ENCODE data around the gene CD320.
A peak's percentile ranks its signal among the peaks of the same experiment; 100 is the strongest.
"Not testable (repeated sequence)": the region's sequence is repeated elsewhere in the genome, so short reads cannot be mapped to it uniquely, and the experiment has no call there.

Gene CD320

GRCh38 chr19:8322638-8322997, 14.5 kb upstream of the CD320 start:
- Mint-ChIP-seq H3K4me3 (peak overlapping the region; percentile 96), H3K27ac (no peak overlapping the region), H3K27me3 (ENCODE audit: low read depth) (no peaks in the 10 kb centered on the region), H3K9me3 (no peaks in the 10 kb centered on the region), H3K4me1 (ENCODE audit: low read depth) (peaks cover 20% of the 10 kb centered on the region), H3K36me3 (ENCODE audit: low read depth) (peaks cover 28% of the 10 kb centered on the region)
- DNase-seq (ENCODE audit: low spot score) = no peak

GRCh38 chr19:8321986-8322637, 14.0 kb upstream of the CD320 start:
- peaks cover 28% of the 10 kb centered on the region for H3K36me3 Mint-ChIP-seq (ENCODE audit: low read depth)
- no peaks in the 10 kb centered on the region for H3K9me3 Mint-ChIP-seq
- H3K4me1 Mint-ChIP-seq (ENCODE audit: low read depth) = peaks cover 20% of the 10 kb centered on the region
- H3K27ac Mint-ChIP-seq = peak overlapping the region; percentile 97
- H3K27me3 Mint-ChIP-seq (ENCODE audit: low read depth) = no peaks in the 10 kb centered on the region
- DNase-seq (ENCODE audit: low spot score) = no peak
- peak overlapping the region; percentile 96 for H3K4me3 Mint-ChIP-seq

GRCh38 chr19:8321067-8321985, 13.2 kb upstream of the CD320 start, which contains the start of the genes NDUFA7 and RPS28:
NDUFA7 (minus strand) TSS chr19:8321375; CDS start chr19:8321358, 17 bp downstream.
RPS28 (plus strand) TSS chr19:8321496; CDS start chr19:8321531, 35 bp downstream.
- peak; percentile 93 for DNase-seq (ENCODE audit: low spot score)
- Mint-ChIP-seq H3K36me3 (ENCODE audit: low read depth) (peaks cover 28% of the 10 kb centered on the region), H3K4me3 (peak within 1 kb of the TSS; percentile 96), H3K27ac (peak within 1 kb of the TSS; percentile 97), H3K4me1 (ENCODE audit: low read depth) (peaks cover 20% of the 10 kb centered on the region), H3K9me3 (no peaks in the 10 kb centered on the region), H3K27me3 (ENCODE audit: low read depth) (no peaks in the 10 kb centered on the region)

GRCh38 chr19:8320564-8321066, 12.5 kb upstream of the CD320 start:
- Mint-ChIP-seq H3K36me3 (ENCODE audit: low read depth) (peaks cover 28% of the 10 kb centered on the region), H3K4me3 (peak overlapping the region; percentile 96), H3K27ac (peak overlapping the region; percentile 97), H3K4me1 (ENCODE audit: low read depth) (peaks cover 20% of the 10 kb centered on the region), H3K27me3 (ENCODE audit: low read depth) (no peaks in the 10 kb centered on the region), H3K9me3 (no peaks in the 10 kb centered on the region)
- no peak for DNase-seq (ENCODE audit: low spot score)

GRCh38 chr19:8319807-8320520, 11.8 kb upstream of the CD320 start:
- Mint-ChIP-seq H3K4me1 (ENCODE audit: low read depth) (peaks cover 20% of the 10 kb centered on the region), H3K27me3 (ENCODE audit: low read depth) (no peaks in the 10 kb centered on the region), H3K36me3 (ENCODE audit: low read depth) (peaks cover 28% of the 10 kb centered on the region), H3K9me3 (no peaks in the 10 kb centered on the region), H3K27ac (peak overlapping the region; percentile 97), H3K4me3 (peak overlapping the region; percentile 96)
- no peak for DNase-seq (ENCODE audit: low spot score)

- H3K27me3 Mint-ChIP-seq (ENCODE audit: low read depth); H3K27ac Mint-ChIP-seq; DNase-seq (ENCODE audit: low spot score); H3K9me3 Mint-ChIP-seq; H3K4me3 Mint-ChIP-seq: not testable (repeated sequence)
- peaks cover 28% of the 10 kb centered on the region for H3K36me3 Mint-ChIP-seq (ENCODE audit: low read depth)
- H3K4me1 Mint-ChIP-seq (ENCODE audit: low read depth) = peaks cover 20% of the 10 kb centered on the region
Observed at GRCh38 chr19:8318835-8319234, 10.7 kb upstream of the CD320 start.

- H3K4me1 Mint-ChIP-seq (ENCODE audit: low read depth) = peaks cover 11% of the 10 kb centered on the region
- H3K27ac Mint-ChIP-seq = no peak overlapping the region
- DNase-seq (ENCODE audit: low spot score) = no peak
- no peaks in the 10 kb centered on the region for H3K27me3 Mint-ChIP-seq (ENCODE audit: low read depth)
- no peaks in the 10 kb centered on the region for H3K9me3 Mint-ChIP-seq
- H3K4me3 Mint-ChIP-seq = no peak overlapping the region
- H3K36me3 Mint-ChIP-seq (ENCODE audit: low read depth) = peaks cover 12% of the 10 kb centered on the region
Observed at GRCh38 chr19:8316351-8317125, 8.4 kb upstream of the CD320 start.

GRCh38 chr19:8314981-8315640, 7.0 kb upstream of the CD320 start:
- H3K4me1 Mint-ChIP-seq (ENCODE audit: low read depth); H3K4me3 Mint-ChIP-seq: not testable (repeated sequence)

GRCh38 chr19:8311461-8312260, 3.5 kb upstream of the CD320 start:
- Mint-ChIP-seq H3K27me3 (ENCODE audit: low read depth) (no peaks in the 10 kb centered on the region), H3K9me3 (no peaks in the 10 kb centered on the region), H3K4me1 (ENCODE audit: low read depth) (peaks cover 19% of the 10 kb centered on the region), H3K36me3 (ENCODE audit: low read depth) (peaks cover 11% of the 10 kb centered on the region), H3K27ac (no peak overlapping the region), H3K4me3 (no peak overlapping the region)
- no peak for DNase-seq (ENCODE audit: low spot score)

More at GRCh38 chr19:8314981-8315640, 7.0 kb upstream of the CD320 start:
- not testable (repeated sequence) for H3K27ac Mint-ChIP-seq; H3K27me3 Mint-ChIP-seq (ENCODE audit: low read depth); DNase-seq (ENCODE audit: low spot score); H3K9me3 Mint-ChIP-seq; H3K36me3 Mint-ChIP-seq (ENCODE audit: low read depth)

GRCh38 chr19:8310342-8311055, 2.3 kb upstream of the CD320 start:
- Mint-ChIP-seq H3K27ac (no peak overlapping the region), H3K36me3 (ENCODE audit: low read depth) (peaks cover 11% of the 10 kb centered on the region), H3K27me3 (ENCODE audit: low read depth) (no peaks in the 10 kb centered on the region), H3K4me1 (ENCODE audit: low read depth) (peaks cover 25% of the 10 kb centered on the region), H3K4me3 (no peak overlapping the region), H3K9me3 (no peaks in the 10 kb centered on the region)
- DNase-seq (ENCODE audit: low spot score) = no peak

GRCh38 chr19:8308891-8309291, 733 bp upstream of the CD320 start:
- Mint-ChIP-seq H3K27me3 (ENCODE audit: low read depth) (no peaks in the 10 kb centered on the region), H3K9me3 (no peaks in the 10 kb centered on the region), H3K27ac (peak overlapping the region; percentile 89), H3K36me3 (ENCODE audit: low read depth) (peaks cover 11% of the 10 kb centered on the region), H3K4me3 (peak overlapping the region; percentile 94), H3K4me1 (ENCODE audit: low read depth) (peaks cover 25% of the 10 kb centered on the region)
- DNase-seq (ENCODE audit: low spot score) = no peak
